ENCODE measurements around the gene MESP1. TPM values are rescaled to one million over a fixed set of nuclear protein-coding genes. Genes with fewer than 3 reads are reported as not detected.

The MESP1 gene
- total RNA-seq, 1 donor from 2014 or later = 2.7 TPM

DNA sequence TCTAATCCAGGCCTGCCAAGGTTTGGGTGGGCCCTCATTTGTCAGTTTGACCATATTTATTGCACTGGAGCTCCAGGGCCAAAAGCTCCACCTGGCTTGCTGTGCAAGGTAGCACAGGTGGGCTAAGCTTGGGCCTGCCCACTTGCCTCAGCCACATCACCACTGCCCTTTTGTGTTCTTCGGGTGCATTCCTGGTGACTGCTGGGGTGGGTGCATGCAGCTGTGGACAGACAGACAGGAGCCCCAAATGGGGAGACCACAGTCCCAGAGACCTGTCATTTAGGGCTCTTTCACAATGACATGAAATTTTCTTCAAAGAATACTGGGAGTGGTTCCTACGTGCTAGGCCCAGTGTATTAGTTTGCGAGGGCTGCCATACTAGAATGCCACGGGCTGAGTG, 27.8 kb upstream of the MESP1 start:
- Histone ChIP-seq H3K4me3 (no peak overlapping the region), H3K9me3 (no peaks in the 10 kb centered on the region), H3K36me3 (no peaks in the 10 kb centered on the region), H3K27me3 (no peaks in the 10 kb centered on the region), H3K4me1 (peaks cover 40% of the 10 kb centered on the region), H3K27ac (peak overlapping the region; percentile 20)
- intact Hi-C loops (cut with DNase I) = no loop called here
- TF ChIP-seq, protein P1, sequence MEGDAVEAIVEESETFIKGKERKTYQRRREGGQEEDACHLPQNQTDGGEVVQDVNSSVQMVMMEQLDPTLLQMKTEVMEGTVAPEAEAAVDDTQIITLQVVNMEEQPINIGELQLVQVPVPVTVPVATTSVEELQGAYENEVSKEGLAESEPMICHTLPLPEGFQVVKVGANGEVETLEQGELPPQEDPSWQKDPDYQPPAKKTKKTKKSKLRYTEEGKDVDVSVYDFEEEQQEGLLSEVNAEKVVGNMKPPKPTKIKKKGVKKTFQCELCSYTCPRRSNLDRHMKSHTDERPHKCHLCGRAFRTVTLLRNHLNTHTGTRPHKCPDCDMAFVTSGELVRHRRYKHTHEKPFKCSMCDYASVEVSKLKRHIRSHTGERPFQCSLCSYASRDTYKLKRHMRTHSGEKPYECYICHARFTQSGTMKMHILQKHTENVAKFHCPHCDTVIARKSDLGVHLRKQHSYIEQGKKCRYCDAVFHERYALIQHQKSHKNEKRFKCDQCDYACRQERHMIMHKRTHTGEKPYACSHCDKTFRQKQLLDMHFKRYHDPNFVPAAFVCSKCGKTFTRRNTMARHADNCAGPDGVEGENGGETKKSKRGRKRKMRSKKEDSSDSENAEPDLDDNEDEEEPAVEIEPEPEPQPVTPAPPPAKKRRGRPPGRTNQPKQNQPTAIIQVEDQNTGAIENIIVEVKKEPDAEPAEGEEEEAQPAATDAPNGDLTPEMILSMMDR (IDR thresholded peaks at IDR 0.05) = no peak
- TF ChIP-seq POLR2AphosphoS5 (IDR thresholded peaks at IDR 0.05; ENCODE audit: insufficient read depth in 1 of 2, low read depth in 1 of 2) (no peak), POLR2A (IDR thresholded peaks at IDR 0.05) (no peak)
- DNase-seq (ENCODE audit: extremely low spot score in 2 of 2) = peak in 1 of 2 donors; percentile 83

DNA sequence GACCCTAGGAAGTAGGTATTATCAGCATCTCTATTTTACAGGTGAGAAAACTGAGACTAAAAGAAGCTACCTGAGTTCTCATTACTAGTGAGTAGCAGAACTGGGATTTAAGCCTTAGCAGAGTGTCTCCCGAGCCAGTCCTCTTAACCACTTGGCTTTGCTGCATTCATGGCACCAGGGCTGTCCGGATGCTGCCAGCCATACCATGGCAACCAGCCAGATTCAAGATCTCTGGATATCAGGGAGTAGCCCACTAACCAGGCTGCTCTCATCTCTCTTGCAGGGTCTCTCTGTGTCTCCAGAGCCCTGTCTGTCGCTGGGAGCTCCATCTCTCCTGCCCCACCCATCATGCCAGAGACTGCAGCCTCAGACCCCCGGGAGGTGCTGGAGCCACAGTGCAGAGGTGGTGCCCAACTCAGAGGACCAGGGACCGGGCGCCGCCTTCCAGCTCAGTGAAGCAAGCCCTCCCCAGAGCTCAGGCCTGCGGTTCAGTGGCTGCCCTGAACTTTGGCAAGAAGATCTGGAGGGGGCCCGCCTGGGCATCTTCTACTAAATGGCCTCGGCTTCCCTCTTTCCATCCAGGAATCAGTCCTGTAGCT, 26.8 kb upstream of the MESP1 start:
- H3K27me3 ChIP-seq = no peaks in the 10 kb centered on the region
- H3K4me1 ChIP-seq = peaks cover 31% of the 10 kb centered on the region
- H3K9me3 ChIP-seq = no peaks in the 10 kb centered on the region
- no peak for TF ChIP-seq POLR2A (IDR thresholded peaks at IDR 0.05)
- TF ChIP-seq, protein P1 (IDR thresholded peaks at IDR 0.05) = no peak
- peak in 1 of 2 donors; percentile 80 for DNase-seq (ENCODE audit: extremely low spot score in 2 of 2)
- H3K36me3 ChIP-seq = no peaks in the 10 kb centered on the region
- no peak overlapping the region for H3K27ac ChIP-seq
- H3K4me3 ChIP-seq = no peak overlapping the region
- intact Hi-C loops (cut with DNase I) = no loop called here

DNA sequence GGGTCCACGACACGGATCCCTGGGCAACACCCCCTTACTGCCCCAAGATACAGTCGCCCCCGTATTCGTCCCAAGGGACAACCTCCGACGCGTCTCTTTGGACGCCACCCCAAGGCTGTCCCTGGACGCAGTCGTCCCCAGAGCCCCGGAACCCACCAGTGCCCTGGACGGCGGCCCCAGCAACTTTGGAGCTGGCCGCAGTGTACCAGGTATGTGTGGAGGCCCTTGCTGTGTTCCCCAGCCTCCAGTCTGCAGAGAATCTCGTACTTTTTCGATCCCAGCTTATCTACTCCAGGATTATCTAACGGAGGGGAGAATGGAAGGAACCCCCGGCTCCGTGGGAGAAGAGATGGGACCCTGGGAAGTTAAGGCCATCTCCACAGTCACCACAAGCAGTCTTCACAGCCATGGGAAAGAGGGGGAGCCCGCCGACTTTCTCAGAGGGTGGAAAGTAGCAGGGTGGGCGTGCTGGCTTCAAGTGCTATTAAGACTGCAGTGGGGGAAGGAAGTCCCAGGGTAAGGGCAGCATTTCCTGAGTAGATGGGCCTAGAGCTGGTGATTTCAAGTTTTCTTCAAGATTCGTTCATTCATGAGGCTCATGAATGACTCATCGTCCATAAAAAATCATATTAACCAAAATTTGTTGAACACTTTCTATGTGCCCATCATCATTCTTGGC, 26.2 kb upstream of the MESP1 start:
- H3K27me3 ChIP-seq = no peaks in the 10 kb centered on the region
- H3K4me3 ChIP-seq = peak overlapping the region; percentile 32 to 36
- no peaks in the 10 kb centered on the region for H3K36me3 ChIP-seq
- no peak for TF ChIP-seq POLR2AphosphoS5 (IDR thresholded peaks at IDR 0.05; ENCODE audit: insufficient read depth in 1 of 2, low read depth in 1 of 2)
- TF ChIP-seq POLR2A (IDR thresholded peaks at IDR 0.05) = no peak
- TF ChIP-seq, protein P1 (IDR thresholded peaks at IDR 0.05) = no peak
- DNase-seq (ENCODE audit: extremely low spot score in 2 of 2) = no peak
- no peaks in the 10 kb centered on the region for H3K9me3 ChIP-seq
- H3K4me1 ChIP-seq = peaks cover 25% of the 10 kb centered on the region
- intact Hi-C loops (cut with DNase I) = no loop called here
- peak overlapping the region; percentile 64 for H3K27ac ChIP-seq

DNA sequence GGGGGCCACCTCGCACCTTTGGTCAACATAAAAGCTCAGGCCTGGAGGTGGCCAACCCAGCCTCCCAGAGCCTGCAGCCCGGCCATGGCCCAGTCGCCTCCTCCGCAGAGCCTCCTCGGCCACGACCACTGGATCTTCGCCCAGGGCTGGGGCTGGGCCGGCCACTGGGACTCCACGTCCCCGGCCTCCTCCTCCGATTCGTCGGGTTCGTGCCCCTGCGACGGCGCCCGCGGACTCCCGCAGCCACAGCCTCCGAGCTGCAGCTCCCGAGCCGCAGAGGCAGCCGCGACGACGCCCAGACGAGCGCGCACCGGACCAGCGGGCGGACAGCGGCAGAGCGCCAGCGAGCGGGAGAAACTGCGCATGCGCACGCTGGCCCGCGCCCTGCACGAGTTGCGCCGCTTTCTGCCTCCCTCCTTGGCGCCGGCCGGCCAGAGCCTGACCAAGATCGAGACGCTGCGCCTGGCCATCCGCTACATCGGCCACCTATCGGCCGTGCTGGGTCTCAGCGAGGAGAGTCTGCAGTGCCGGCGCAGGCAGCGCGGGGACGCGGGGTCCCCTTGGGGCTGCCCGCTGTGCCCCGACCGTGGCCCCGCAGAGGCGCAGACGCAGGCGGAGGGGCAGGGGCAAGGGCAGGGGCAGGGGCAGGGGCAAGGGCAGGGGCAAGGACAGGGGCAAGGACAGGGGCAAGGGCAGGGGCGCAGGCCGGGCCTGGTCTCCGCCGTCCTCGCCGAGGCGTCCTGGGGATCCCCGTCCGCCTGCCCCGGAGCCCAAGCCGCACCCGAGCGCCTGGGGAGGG, 25.4 kb upstream of the MESP1 start, which contains the start of gene MESP2:
Gene MESP2 (plus strand): TSS at position 59 of the 799 bp plus-strand sequence. CDS start 26 bp downstream, at position 85.
- Histone ChIP-seq H3K4me1 (peaks cover 20% of the 10 kb centered on the region), H3K36me3 (no peaks in the 10 kb centered on the region), H3K4me3 (peak within 1 kb of the TSS; percentile 32 to 36), H3K27me3 (no peaks in the 10 kb centered on the region), H3K27ac (peak within 1 kb of the TSS; percentile 64), H3K9me3 (no peaks in the 10 kb centered on the region)
- no peak for TF ChIP-seq POLR2A (IDR thresholded peaks at IDR 0.05)
- TF ChIP-seq, protein P1 (IDR thresholded peaks at IDR 0.05) = peak in 2 of 3 experiments; percentile 26 to 52
- peak in 1 of 2 donors; percentile 27 for TF ChIP-seq POLR2AphosphoS5 (IDR thresholded peaks at IDR 0.05; ENCODE audit: insufficient read depth in 1 of 2, low read depth in 1 of 2)
- DNase-seq (ENCODE audit: extremely low spot score in 2 of 2) = no peak
- intact Hi-C loops (cut with DNase I) = no loop called here
